RWPE1 (cell line): Measurements from ENCODE around the gene SLC7A6.

Experiments used
- CTCF ChIA-PET: fragments of 350-600 bp; sonication (Branson Sonifier 250); formaldehyde crosslinking; extraction: SDS; loops from one replicate; lab custom pipeline; 2021; lab: Yijun Ruan, JAX
- POLR2A ChIA-PET: fragments of 400-600 bp; formaldehyde crosslinking; extraction: SDS; loops from one replicate; lab custom pipeline; 2020; ENCODE audit warnings: antibody characterized with exemption; ENCODE audit not compliant: low non-redundant PET; lab: Yijun Ruan, JAX
- DNase-seq: peaks from one replicate; pipeline ENCODE4 v3.0.0; 2012; ENCODE audit warnings: low spot score
- H3K27ac ChIP-seq: fragments of 450-650 bp; 2 replicates; pipeline ENCODE4 v1.5.1; 2017
- TF ChIP-seq, protein P1 (sequence below): fragments of 450-650 bp; conservative IDR thresholded peaks from 2 replicates; pipeline ENCODE4 v1.5.1; 2017; ENCODE audit warnings: low read depth, mild to moderate bottlenecking

The SLC7A6 gene

DNA sequence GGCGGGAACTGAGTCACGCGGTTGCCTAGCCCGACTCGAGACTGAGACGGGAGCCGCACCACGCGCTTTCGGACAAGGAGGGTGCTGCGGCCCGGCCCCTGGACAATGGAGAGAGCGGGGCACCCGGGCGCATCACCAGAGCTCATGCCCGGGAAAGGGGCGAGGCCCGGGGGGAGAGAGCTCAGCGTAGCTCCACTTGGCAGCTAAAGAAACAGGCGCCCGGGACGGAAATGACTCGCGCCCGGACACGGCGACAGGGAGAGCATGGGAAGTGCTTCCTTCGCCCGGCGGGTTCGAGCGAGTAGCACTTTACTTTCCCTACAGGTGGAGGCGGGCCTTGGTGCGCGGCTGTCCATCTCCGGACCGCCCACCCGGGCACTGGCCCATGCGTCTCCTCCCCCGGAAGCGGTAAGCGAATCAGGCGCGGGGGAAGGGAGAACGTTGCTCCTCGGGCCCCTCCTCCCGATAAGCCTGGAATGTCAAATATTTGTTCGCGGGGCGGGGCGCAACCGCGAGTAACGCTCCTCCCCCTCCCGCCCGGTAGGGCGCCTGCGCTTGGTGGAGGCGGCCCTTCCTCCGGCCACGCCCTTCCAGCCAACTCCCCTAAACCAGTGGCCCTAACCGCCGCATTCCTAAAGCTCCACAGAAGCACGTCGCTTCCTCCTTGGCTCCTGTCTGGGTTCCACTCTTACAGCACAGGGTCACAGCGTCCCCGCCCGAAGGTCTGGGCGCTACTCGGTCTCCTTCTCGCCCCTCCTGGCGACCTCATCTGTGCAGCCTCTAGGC is 26.9 kb upstream of the SLC7A6 start:
- peak; percentile 97 for DNase-seq
- CTCF ChIA-PET: interaction anchor here (0.7 to 1.1 kb wide), 2 partner anchors 27 to 92 kb away, joined by 3 to 5 read pairs; partner anchors contain the start of gene SLC7A6
- H3K27ac ChIP-seq: peak overlapping the region; percentile 96
- TF ChIP-seq, protein P1, sequence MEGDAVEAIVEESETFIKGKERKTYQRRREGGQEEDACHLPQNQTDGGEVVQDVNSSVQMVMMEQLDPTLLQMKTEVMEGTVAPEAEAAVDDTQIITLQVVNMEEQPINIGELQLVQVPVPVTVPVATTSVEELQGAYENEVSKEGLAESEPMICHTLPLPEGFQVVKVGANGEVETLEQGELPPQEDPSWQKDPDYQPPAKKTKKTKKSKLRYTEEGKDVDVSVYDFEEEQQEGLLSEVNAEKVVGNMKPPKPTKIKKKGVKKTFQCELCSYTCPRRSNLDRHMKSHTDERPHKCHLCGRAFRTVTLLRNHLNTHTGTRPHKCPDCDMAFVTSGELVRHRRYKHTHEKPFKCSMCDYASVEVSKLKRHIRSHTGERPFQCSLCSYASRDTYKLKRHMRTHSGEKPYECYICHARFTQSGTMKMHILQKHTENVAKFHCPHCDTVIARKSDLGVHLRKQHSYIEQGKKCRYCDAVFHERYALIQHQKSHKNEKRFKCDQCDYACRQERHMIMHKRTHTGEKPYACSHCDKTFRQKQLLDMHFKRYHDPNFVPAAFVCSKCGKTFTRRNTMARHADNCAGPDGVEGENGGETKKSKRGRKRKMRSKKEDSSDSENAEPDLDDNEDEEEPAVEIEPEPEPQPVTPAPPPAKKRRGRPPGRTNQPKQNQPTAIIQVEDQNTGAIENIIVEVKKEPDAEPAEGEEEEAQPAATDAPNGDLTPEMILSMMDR: no peak
- POLR2A ChIA-PET: interaction anchor here (0.5 to 1.8 kb wide), 4 partner anchors 27 to 1092 kb away, joined by 3 to 9 read pairs (median 5); partner anchors contain the start of genes PRMT7, SLC7A6 and SLC7A6OS

DNA sequence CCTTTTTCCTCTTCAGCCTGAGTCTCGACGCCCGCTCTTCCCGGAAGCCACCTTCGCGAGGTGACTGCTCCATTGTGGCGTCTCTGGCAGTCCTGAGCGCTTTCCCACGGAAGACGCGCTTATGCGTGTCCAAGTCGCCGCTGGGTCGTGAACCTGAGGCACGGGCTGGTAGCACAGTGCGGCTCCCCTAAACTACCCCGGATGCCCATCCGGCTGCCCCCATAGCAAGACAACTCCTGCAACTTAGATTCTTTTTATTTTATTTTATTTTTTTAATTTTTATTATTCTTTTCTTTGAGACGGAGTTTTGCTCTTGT is 26.3 kb upstream of the SLC7A6 start:
- CTCF ChIA-PET: interaction anchor here (1.1 kb wide), 1 partner anchor 91 kb away, joined by 5 read pairs; no protein-coding TSS in a partner anchor
- no peak for DNase-seq
- POLR2A ChIA-PET: interaction anchor here (1.7 to 1.8 kb wide), 2 partner anchors 26 to 73 kb away, joined by 5 to 9 read pairs; partner anchors contain the start of genes PRMT7, SLC7A6 and SLC7A6OS
- TF ChIP-seq, protein P1: no peak
- H3K27ac ChIP-seq: peak overlapping the region; percentile 96

DNA sequence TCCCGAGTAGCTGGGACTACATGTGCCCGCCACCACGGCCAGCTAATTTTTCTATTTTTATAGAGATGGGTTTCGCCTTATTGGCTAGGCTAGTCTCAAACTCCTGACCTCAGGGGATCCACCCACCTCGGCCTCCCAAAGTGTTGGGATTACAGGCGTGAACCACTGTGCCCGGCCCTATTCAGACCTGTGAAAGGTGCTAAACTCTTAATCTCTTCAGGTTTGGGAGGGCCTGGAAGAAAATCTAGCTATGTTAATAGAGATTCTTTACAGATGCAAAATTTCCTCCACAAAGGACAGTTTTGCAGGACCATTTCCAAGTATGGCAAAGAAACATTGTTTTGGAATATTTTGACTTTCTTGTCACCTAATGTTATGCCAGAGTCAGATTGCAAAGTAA is 22.2 kb upstream of the SLC7A6 start:
- no peak overlapping the region for H3K27ac ChIP-seq

DNA sequence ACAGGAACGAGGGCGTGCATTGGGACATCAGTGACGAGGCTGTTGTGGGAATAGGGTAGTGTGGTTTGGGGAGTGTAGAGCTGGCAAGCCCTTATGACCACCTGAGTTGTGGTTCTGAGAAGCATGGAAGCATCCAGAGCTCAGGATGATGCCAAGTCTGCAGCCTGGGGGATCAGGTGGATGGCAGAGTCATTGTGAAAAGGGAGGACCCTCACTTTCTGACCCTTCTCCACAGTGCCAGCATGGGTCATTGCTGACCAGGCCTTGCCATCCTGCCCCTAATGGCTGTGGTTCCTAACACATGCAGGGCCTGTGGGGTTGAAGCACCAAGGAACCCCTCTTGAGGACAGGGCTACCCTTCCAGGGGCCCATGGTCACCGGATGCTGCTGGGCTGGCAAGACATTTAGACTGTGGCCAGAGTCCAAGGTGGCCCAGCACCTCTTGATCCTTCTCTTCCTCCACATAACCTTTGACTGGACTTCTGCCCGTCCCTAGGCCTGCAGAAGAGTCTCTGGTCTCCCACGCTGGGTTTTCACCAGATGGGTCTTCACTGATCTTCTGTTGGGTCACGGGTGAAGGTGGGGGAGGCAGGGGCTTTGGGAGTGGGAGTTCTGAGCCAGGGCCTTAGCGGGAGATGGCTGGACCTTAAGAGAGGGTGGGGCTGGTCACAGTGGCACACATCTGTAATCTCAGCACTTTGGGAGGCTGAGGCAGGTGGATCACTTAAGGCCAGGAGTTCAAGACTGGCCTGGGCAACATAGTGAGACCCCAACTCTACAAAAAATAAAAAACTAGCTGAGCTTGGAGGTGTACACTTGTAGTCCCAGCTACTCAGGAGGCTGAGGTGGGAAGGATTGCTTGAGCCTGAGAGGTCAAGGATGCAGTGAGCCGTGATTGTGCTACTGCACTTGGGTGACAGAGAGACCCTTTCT is 21.1 kb upstream of the SLC7A6 start:
- no peak overlapping the region for H3K27ac ChIP-seq
- ChIA-PET CTCF (interaction anchor here (0.6 to 2.1 kb wide), 4 partner anchors 18 to 86 kb away, joined by 3 to 9 read pairs (median 3); no protein-coding TSS in a partner anchor), POLR2A (no interaction called here)
- no peak for DNase-seq
- TF ChIP-seq, protein P1: no peak

More for the DNA sequence above, 22.2 kb upstream of the SLC7A6 start:
- POLR2A ChIA-PET: no interaction called here
- CTCF ChIA-PET: interaction anchor here (0.9 kb wide), 1 partner anchor 22 kb away, joined by 3 read pairs; the partner anchor contains the start of gene SLC7A6
- TF ChIP-seq, protein P1: no peak
- no peak for DNase-seq

DNA sequence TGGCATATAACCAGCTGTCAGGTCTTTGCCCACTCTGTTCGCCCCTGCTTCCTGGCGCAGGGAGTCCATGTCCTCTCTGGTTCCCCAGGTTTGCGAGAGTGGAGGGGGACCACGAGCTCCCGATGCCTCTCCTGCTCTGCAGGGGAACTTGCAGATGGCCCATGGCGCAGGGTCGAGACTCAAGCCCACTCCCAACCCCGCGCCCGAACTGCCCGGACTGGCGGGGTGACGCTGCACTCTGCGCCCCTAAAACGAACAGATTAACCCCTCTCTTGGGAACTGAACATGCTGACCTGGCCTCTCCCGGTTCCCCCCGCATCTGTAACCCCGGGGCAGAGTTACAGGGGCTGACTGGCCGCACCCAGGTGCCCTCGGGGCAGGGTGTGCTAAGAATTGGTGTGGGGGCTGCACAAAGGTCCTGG is 19.8 kb upstream of the SLC7A6 start:
- TF ChIP-seq, protein P1: no peak
- peak overlapping the region; percentile 68 for H3K27ac ChIP-seq
- ChIA-PET CTCF (interaction anchor here (1.1 to 2.1 kb wide), 3 partner anchors 17 to 85 kb away, joined by 3 to 9 read pairs (median 3); no protein-coding TSS in a partner anchor), POLR2A (interaction anchor here (0.6 to 1.1 kb wide), 2 partner anchors 16 to 20 kb away, joined by 3 to 4 read pairs; partner anchors contain the start of gene SLC7A6)
- DNase-seq: no peak
